Bronchial epithelial cell (primary cell): ENCODE results near the gene BPIFA1. TPM values are rescaled to one million over a fixed set of nuclear protein-coding genes. Genes with fewer than 3 reads are reported as not detected.

Source experiments
- DNase-seq: peaks from one replicate; pipeline ENCODE4 v3.0.0-alpha.2; 2010; ENCODE audit warnings: low read depth
- FAIRE-seq: peaks from 2 replicates; lab custom pipeline; 2011; peaks lifted over from hg19 to GRCh38; lab: Jason Lieb, UNC
- H3K27me3 ChIP-seq: 2 replicates; pipeline ENCODE4 v1.5.1; 2011; ENCODE audit warnings: low read length; ENCODE audit not compliant: control insufficient read depth, insufficient read depth
- H3K36me3 ChIP-seq: 2 replicates; pipeline ENCODE4 v1.5.1; 2011; ENCODE audit warnings: low read length; ENCODE audit not compliant: control insufficient read depth, insufficient read depth
- H3K4me3 ChIP-seq: 2 replicates; pipeline ENCODE4 v1.5.1; 2011; ENCODE audit warnings: mild to moderate bottlenecking, low read depth, low read length, control low read depth
- total RNA-seq: library from RNA; depleted of rRNA; stranded (reverse); fragments of >200 nt; gene quantifications from 2 replicates; pipeline ENCODE4 v1.2.1, GENCODE V29; 2014
- TF ChIP-seq, protein P1 (sequence below): IDR thresholded peaks from 2 replicates; pipeline ENCODE4 v1.5.1; 2011; ENCODE audit warnings: mild to moderate bottlenecking, moderate library complexity, low read length, control low read depth, inconsistent platforms; ENCODE audit not compliant: insufficient read depth, severe bottlenecking

BPIFA1 gene
- total RNA-seq, 1 donor from 2014 or later = not detected

DNA sequence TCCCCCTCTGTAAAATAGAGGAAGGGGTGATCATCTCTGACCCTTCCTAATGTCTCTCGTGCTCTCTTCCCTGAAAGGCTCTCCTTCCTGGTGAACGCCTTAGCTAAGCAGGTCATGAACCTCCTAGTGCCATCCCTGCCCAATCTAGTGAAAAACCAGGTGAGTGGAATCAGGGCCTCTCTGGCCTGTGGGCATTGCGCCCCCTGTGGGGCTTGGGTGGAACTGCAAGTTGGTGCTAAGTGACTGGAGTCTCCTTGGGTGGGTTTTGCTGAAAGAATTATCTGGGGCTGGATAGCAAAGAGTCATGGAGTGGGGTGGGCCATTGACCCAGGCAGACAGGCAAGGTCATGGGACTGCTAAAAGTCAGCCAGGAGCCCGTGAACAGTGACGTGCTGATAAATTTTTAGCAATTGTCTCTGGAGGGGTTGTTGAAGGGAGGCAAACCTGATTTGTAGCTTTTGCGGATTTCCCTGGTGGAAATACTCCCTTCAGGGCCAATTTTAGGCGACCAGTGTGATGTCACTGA is 56.1 kb downstream of the BPIFA1 start:
- no peaks in the 10 kb centered on the region for H3K36me3 ChIP-seq
- FAIRE-seq (no peak), DNase-seq (peak; percentile 16)
- TF ChIP-seq, protein P1, sequence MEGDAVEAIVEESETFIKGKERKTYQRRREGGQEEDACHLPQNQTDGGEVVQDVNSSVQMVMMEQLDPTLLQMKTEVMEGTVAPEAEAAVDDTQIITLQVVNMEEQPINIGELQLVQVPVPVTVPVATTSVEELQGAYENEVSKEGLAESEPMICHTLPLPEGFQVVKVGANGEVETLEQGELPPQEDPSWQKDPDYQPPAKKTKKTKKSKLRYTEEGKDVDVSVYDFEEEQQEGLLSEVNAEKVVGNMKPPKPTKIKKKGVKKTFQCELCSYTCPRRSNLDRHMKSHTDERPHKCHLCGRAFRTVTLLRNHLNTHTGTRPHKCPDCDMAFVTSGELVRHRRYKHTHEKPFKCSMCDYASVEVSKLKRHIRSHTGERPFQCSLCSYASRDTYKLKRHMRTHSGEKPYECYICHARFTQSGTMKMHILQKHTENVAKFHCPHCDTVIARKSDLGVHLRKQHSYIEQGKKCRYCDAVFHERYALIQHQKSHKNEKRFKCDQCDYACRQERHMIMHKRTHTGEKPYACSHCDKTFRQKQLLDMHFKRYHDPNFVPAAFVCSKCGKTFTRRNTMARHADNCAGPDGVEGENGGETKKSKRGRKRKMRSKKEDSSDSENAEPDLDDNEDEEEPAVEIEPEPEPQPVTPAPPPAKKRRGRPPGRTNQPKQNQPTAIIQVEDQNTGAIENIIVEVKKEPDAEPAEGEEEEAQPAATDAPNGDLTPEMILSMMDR = peak; percentile 91
- H3K4me3 ChIP-seq = no peak overlapping the region
- H3K27me3 ChIP-seq = no peaks in the 10 kb centered on the region

Other genes with a start within 250 kb of the BPIFA1 start
- gene SUN5, start 231.6 kb upstream of the BPIFA1 start, total RNA-seq = not detected in 2 replicates
- gene BPIFB2, start 228.3 kb upstream of the BPIFA1 start, total RNA-seq = not detected in 2 replicates
- not detected in 2 replicates for gene BPIFB6, start 204.3 kb upstream of the BPIFA1 start, total RNA-seq
- not detected in 2 replicates for gene BPIFB3, start 182.1 kb upstream of the BPIFA1 start, total RNA-seq
- not detected in 2 replicates for gene BPIFB4, start 156.4 kb upstream of the BPIFA1 start, total RNA-seq
- gene BPIFA2, start 67.8 kb upstream of the BPIFA1 start, total RNA-seq = not detected in 2 replicates
- not detected in 2 replicates for gene BPIFA3, start 18.6 kb upstream of the BPIFA1 start, total RNA-seq
- gene BPIFB1, start 47.2 kb downstream of the BPIFA1 start, total RNA-seq = not detected in 2 replicates
- 21.6 and 27.4 TPM in 2 replicates for gene CDK5RAP1, start 165.5 kb downstream of the BPIFA1 start, total RNA-seq
- 4.2 and 7.8 TPM in 2 replicates for gene SNTA1, start 207.8 kb downstream of the BPIFA1 start, total RNA-seq